ENCODE data around the gene PLSCR3. TPM values are rescaled to one million over a fixed set of nuclear protein-coding genes. Genes with fewer than 3 reads are reported as not detected.

Gene PLSCR3
- total RNA-seq, 1 donor from 2014 or later, result 16.0 TPM

GRCh38 chr17:7347630-7348477 lies 46.5 kb downstream of the PLSCR3 start:
- no peak for DNase-seq

DNA sequence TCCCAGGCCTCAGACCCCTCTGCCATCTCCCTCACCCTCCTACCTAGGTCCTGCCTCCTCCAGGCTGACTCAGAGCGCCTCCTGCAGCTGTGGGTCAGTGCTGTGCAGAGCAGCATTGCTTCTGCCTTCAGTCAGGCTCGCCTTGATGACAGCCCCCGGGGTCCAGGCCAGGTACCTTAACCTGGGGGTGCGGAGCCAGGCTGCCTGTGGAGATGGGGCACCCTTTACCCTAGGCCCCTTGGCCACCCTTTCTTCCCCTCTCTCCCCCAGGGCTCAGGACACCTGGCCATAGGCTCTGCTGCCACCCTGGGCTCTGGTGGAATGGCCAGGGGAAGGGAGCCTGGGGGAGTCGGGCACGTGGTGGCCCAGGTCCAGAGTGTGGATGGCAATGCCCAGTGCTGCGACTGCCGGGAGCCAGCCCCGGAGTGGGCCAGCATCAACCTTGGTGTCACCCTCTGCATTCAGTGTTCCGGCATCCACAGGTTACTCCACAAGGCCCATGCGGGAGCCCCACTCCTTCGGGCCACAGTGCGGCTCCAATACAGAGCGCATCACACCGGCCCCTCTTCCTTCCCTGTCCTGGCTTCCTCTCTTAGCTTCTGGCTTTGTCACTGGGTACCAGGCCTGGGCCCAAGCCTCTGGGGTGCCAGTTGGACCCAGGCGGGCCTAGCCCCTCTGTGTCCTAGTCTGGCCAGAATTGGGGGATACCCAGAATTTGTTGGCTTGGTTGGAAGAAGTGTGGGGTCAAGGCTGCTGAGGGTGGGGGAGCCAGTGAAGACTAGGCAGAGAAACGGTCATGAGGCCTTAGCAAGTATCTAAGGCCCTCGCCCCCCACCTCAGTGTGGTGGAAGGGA lies 47.3 kb downstream of the PLSCR3 start:
- no peak for DNase-seq

GRCh38 chr17:7343250-7343649 lies 51.1 kb downstream of the PLSCR3 start:
- DNase-seq, result no peak

DNA sequence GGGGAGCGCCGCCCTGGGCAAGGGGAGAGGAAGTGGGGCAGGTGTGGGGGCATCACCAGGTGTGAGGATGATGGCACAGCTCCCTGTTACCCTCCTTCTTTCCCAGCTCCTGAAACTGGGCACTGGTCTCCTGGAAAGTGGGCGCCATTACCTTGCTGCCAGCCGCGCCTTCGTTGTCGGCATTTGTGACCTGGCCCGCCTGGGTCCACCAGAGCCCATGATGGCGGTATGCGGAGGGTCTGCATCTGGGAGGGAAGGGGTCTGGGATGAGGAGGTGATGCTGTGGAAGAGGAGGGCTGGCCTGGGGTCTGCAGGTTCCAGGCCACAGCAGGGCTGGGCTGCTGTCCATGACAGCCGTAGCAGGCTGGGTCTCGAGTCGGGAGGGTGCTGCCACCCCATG lies 52.5 kb downstream of the PLSCR3 start:
- no peak for DNase-seq

- DNase-seq, result no peak
Measured at GRCh38 chr17:7340179-7340578, 54.1 kb downstream of the PLSCR3 start.

Other genes starting within 250 kb of the PLSCR3 start
- 3.7 TPM for gene ASGR1, start 215.2 kb downstream of the PLSCR3 start, total RNA-seq
- gene DLG4, start 174.7 kb downstream of the PLSCR3 start, total RNA-seq, result 16.5 TPM
- gene ACADVL, start 174.6 kb downstream of the PLSCR3 start, total RNA-seq, result 261 TPM
- 47.5 TPM for gene DVL2, start 160.0 kb downstream of the PLSCR3 start, total RNA-seq
- 27.0 TPM for gene PHF23, start 155.1 kb downstream of the PLSCR3 start, total RNA-seq
- 223 TPM for gene GABARAP, start 152.1 kb downstream of the PLSCR3 start, total RNA-seq
- 44.1 TPM for gene CTDNEP1, start 142.8 kb downstream of the PLSCR3 start, total RNA-seq
- 27.5 TPM for gene ELP5, start 142.3 kb downstream of the PLSCR3 start, total RNA-seq
- gene CLDN7, start 132.0 kb downstream of the PLSCR3 start, total RNA-seq, result 5.4 TPM
- gene SLC2A4, start 112.8 kb downstream of the PLSCR3 start, total RNA-seq, result 11.7 TPM
- gene YBX2, start 99.9 kb downstream of the PLSCR3 start, total RNA-seq, result 1.3 TPM
- gene EIF5A, start 86.9 kb downstream of the PLSCR3 start, total RNA-seq, result 186 TPM
- 17.2 TPM for gene GPS2, start 79.2 kb downstream of the PLSCR3 start, total RNA-seq
- gene NEURL4, start 65.2 kb downstream of the PLSCR3 start, total RNA-seq, result 14.2 TPM
- 4.7 TPM for gene ACAP1, start 58.0 kb downstream of the PLSCR3 start, total RNA-seq
- gene KCTD11, start 42.4 kb downstream of the PLSCR3 start, total RNA-seq, result 6.3 TPM
- gene TMEM95, start 39.4 kb downstream of the PLSCR3 start, total RNA-seq, result not detected
- 2.5 TPM for gene TNK1, start 13.4 kb downstream of the PLSCR3 start, total RNA-seq
- gene TMEM256, start 9.6 kb upstream of the PLSCR3 start, total RNA-seq, result 75.9 TPM
- gene NLGN2, start 13.3 kb upstream of the PLSCR3 start, total RNA-seq, result 8.8 TPM
- not detected for gene SPEM1, start 25.8 kb upstream of the PLSCR3 start, total RNA-seq
- gene SPEM2, start 31.1 kb upstream of the PLSCR3 start, total RNA-seq, result not detected
- gene SPEM3, start 34.3 kb upstream of the PLSCR3 start, total RNA-seq, result not detected
- gene TMEM102, start 40.9 kb upstream of the PLSCR3 start, total RNA-seq, result 3.3 TPM
- 3.4 TPM for gene FGF11, start 45.0 kb upstream of the PLSCR3 start, total RNA-seq
- 12.5 TPM for gene CHRNB1, start 50.5 kb upstream of the PLSCR3 start, total RNA-seq
- 16.7 TPM for gene ZBTB4, start 85.1 kb upstream of the PLSCR3 start, total RNA-seq
- not detected for gene SLC35G6, start 86.9 kb upstream of the PLSCR3 start, total RNA-seq
- 73.0 TPM for gene POLR2A, start 89.8 kb upstream of the PLSCR3 start, total RNA-seq
- 4.5 TPM for gene TNFSF12, start 154.5 kb upstream of the PLSCR3 start, total RNA-seq
- gene TNFSF13, start 164.2 kb upstream of the PLSCR3 start, total RNA-seq, result 1.7 TPM
- 29.8 TPM for gene SENP3, start 167.4 kb upstream of the PLSCR3 start, total RNA-seq
- gene CD68, start 185.1 kb upstream of the PLSCR3 start, total RNA-seq, result 9.2 TPM
- gene MPDU1, start 189.3 kb upstream of the PLSCR3 start, total RNA-seq, result 30.7 TPM
- gene SOX15, start 195.6 kb upstream of the PLSCR3 start, total RNA-seq, result 7.8 TPM
- gene FXR2, start 220.4 kb upstream of the PLSCR3 start, total RNA-seq, result 25.5 TPM
- 33.8 TPM for gene SAT2, start 233.3 kb upstream of the PLSCR3 start, total RNA-seq
- gene SHBG, start 235.6 kb upstream of the PLSCR3 start, total RNA-seq, result 0.49 TPM

Data from skin of body (tissue), 2 donors.